ENCODE results near the gene ZBTB39.
"Not testable (repeated sequence)": the region's sequence is repeated elsewhere in the genome, so short reads cannot be mapped to it uniquely, and the experiment has no call there.

ZBTB39 gene

GRCh38 chr12:56999456-56999855 is 6.9 kb downstream of the ZBTB39 start:
- DNase-seq = no peak

- DNase-seq = no peak
These were observed 7.4 kb downstream of the ZBTB39 start for GRCh38 chr12:56998981-56999380.

GRCh38 chr12:56998316-56998715 is 8.0 kb downstream of the ZBTB39 start:
- no peak for DNase-seq

GRCh38 chr12:56996793-56997545 is 9.4 kb downstream of the ZBTB39 start:
- no peak for DNase-seq

- no peak for DNase-seq
These were observed 10.3 kb downstream of the ZBTB39 start for GRCh38 chr12:56995930-56996496.

- no peak for DNase-seq
These were observed 11.0 kb downstream of the ZBTB39 start for GRCh38 chr12:56995201-56995929.

GRCh38 chr12:56994231-56994746 is 12.1 kb downstream of the ZBTB39 start:
- no peak for DNase-seq

- DNase-seq = no peak
These were observed 13.0 kb downstream of the ZBTB39 start for GRCh38 chr12:56993346-56993745.

GRCh38 chr12:56991319-56992246 is 14.8 kb downstream of the ZBTB39 start:
- DNase-seq = no peak

- DNase-seq = no peak
These were observed 15.6 kb downstream of the ZBTB39 start for GRCh38 chr12:56990648-56991318.

GRCh38 chr12:56989861-56990610 is 16.3 kb downstream of the ZBTB39 start:
- no peak for DNase-seq

- no peak for DNase-seq
These were observed 18.1 kb downstream of the ZBTB39 start for GRCh38 chr12:56988207-56988739.

GRCh38 chr12:56987551-56988053 is 18.7 kb downstream of the ZBTB39 start:
- DNase-seq = peak; percentile 79

- no peak for DNase-seq
These were observed 19.3 kb downstream of the ZBTB39 start for GRCh38 chr12:56987011-56987410.

- peak; percentile 47 for DNase-seq
These were observed 20.6 kb downstream of the ZBTB39 start for GRCh38 chr12:56985714-56986113.

- DNase-seq = no peak
These were observed 23.0 kb downstream of the ZBTB39 start for GRCh38 chr12:56983386-56983785.

- not testable (repeated sequence) for DNase-seq
These were observed 23.6 kb downstream of the ZBTB39 start for GRCh38 chr12:56982578-56983236.

GRCh38 chr12:56980941-56981530 is 25.3 kb downstream of the ZBTB39 start:
- no peak for DNase-seq

- no peak for DNase-seq
These were observed 26.1 kb downstream of the ZBTB39 start for GRCh38 chr12:56980268-56980667.

GRCh38 chr12:56979628-56980027 is 26.7 kb downstream of the ZBTB39 start:
- no peak for DNase-seq

Data from NCI-H774 (cell line).